ENCODE data around the gene AK8. TPM values are rescaled to one million over a fixed set of nuclear protein-coding genes. Genes with fewer than 3 reads are reported as not detected.

The AK8 gene
- total RNA-seq, 1 experiment from 2014 or later, result 1.9 TPM

DNA sequence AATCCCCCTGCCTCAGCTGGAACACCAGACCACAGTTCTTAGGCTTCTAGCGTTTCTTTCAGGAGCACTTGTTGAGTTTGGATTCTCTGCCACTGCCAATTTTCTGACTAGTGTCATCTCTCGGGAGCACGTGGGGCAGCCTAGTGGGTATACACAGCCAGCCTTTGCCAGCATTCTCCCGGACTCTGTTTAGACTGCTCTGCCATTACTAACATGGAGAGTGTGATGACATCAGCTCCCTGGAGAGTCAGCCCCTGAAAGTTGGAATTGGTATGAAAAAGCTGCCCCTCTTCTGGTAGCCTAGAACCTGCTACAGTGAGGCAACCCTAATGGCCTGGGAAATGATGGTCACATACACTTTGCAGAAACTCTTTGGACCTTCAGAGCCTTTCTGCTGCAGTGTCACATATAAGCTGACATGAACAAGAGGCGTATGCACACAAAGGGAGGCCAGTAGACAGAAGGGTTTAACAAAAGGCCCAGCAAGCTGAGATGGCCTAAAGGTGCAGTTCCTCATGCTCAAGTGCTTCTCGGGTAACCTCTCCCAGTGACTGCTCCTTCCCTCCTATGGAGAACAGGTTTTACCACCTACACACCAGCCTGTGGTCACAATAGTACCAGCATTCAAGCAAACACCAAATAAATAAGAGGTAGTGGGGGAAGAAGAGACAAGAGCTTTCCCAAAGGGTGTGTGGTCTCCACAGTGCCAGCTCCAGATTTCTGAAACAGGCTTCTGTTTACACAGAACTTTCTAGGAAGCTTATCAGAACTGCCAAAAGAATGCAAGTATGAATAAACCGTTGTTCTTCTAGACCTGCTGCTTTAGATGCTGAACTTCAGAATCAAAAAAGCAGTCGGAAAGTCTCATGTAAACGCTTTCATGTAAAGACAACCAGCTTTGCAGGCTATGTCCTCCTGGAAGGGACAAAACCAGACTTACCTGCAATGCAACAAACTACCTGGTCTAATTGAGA is 17.1 kb upstream of the AK8 start:
- no peaks in the 10 kb centered on the region for H3K27me3 ChIP-seq
- H3K36me3 ChIP-seq, result peaks cover 31% of the 10 kb centered on the region
- peak; percentile 11 for DNase-seq

DNA sequence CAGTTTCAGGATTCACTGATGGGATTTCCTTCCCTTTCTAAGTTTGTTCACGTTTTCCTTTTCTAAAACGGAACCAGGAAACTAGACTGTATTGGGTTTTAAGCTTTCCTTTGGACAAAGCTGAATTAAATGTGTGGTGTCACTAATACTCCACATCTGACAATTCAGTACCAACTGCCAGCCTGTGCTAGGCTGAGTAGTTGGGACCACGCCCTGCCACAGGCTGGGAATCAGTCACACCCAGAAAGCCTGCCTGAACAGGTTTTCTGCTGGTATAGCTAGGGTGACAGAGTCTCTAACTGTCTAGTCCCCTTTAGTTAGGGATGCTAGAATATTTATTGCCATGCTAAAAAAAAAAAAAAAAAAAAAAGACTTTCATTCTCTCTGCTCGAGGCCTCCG is 16.3 kb upstream of the AK8 start:
- H3K4me3 ChIP-seq, result no peak overlapping the region
- H3K36me3 ChIP-seq, result peaks cover 26% of the 10 kb centered on the region
- DNase-seq, result no peak
- no peaks in the 10 kb centered on the region for H3K27me3 ChIP-seq
- H3K9me3 ChIP-seq, result no peaks in the 10 kb centered on the region

More for the DNA sequence above, 17.1 kb upstream of the AK8 start:
- no peak overlapping the region for H3K4me3 ChIP-seq
- H3K9me3 ChIP-seq, result no peaks in the 10 kb centered on the region

DNA sequence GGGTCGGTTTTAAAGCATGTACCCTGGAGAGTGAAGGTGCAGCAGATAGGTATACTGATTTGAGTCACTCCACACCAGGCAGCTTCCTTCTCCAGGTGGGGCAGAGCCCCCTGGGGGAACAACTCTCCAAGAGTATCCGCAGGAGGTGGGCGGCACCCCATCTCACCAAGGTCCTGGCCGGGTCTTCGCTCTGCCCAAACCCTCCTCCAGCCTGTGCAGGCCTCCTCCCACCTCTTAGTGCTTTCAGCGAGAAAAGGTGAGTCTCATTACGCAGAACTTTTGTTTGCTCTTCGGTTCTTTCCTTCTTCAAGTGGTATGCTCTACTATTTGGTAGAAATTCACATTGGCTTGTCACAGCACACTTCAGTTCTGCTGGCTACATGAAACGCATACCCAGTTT is 14.3 kb upstream of the AK8 start:
- H3K9me3 ChIP-seq, result no peaks in the 10 kb centered on the region
- H3K4me3 ChIP-seq, result no peak overlapping the region
- H3K36me3 ChIP-seq, result peaks cover 17% of the 10 kb centered on the region
- no peak for DNase-seq
- H3K27me3 ChIP-seq, result no peaks in the 10 kb centered on the region

DNA sequence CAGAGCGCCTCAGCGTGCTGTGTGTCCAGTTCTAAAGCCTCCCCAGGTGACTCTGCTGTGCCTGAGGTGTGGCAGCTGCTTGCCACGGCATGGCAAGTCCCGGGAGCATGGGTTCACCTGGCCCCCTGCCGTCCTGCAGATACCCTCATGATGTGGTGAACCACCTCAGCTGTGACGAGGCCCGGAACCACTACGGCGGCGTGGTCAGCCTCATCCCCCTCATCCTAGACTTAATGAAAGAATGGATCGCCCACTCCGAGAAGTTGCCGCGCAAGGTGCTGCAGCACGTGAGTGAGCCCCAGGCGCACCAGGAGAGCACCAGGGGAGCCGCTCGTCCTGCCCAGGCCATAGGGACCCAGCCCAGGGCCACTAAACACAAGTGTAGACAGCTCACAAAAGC is 10.1 kb upstream of the AK8 start:
- no peak overlapping the region for H3K4me3 ChIP-seq
- H3K9me3 ChIP-seq, result no peaks in the 10 kb centered on the region
- H3K36me3 ChIP-seq, result no peaks in the 10 kb centered on the region
- no peak for DNase-seq
- H3K27me3 ChIP-seq, result no peaks in the 10 kb centered on the region

DNA sequence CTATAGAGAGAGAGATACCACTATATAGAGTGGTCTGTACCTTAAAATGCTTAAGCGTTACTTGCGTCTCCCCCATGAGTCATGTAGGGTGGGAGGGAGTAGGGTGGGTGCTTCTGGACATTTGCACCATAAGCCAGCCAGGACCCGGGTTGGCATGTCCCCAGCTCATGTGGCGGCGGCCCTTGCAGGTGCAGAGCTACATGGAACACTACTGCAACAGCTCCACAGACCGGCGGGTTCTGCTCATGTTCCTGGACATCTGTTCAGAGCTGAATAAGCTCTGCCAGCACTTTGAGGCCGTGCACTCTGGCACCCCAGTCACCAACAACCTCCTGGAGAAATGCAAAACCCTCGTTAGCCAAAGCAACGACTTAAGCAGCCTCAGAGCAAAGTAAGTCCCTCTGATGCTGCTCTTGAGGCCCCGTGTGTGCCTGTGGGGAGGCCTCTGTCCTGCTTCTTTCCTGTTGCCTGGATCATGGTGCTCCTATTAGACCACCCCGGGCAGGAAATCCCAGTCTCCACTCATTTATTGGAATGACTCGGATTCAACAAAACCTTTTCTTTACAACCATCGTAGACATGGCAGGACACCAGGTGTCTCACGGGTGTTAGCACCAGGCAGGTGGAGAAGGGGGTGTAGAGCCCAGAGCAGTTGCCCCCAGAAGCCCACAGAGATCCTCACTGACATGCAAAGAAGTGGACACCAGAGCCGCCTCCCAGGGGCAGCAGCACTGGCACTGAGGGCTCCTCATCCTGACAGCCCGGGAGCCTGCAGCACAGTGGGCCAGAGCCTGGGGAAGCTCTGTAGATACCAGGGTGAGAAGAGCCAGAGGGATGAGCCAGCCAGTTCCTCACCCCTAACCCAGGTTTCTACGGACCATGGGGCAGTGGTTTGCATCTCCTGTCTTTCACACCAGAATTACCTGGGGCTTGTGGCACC is 9.4 kb upstream of the AK8 start:
- H3K36me3 ChIP-seq, result no peaks in the 10 kb centered on the region
- H3K27me3 ChIP-seq, result no peaks in the 10 kb centered on the region
- no peak overlapping the region for H3K4me3 ChIP-seq
- DNase-seq, result no peak
- H3K9me3 ChIP-seq, result no peaks in the 10 kb centered on the region

DNA sequence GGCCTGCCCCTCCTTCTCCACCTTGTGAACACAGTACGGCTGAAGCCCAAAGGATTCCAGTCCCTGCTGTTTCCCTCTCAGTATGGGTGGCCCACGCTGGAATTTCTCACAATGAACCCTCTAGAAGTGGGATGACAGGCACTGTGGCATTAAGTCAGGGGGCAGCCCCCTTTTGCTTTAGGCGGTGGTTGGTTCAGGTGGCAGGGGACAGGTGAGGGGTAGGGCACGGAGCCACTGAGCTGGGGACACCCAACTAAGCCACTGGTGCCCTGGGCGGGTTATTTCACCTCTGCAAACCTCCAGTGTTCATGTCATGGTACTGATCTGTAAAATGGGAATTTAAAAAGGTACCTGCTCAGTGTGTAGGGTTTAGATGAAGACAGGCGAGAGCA is 8.2 kb upstream of the AK8 start:
- DNase-seq, result no peak

DNA sequence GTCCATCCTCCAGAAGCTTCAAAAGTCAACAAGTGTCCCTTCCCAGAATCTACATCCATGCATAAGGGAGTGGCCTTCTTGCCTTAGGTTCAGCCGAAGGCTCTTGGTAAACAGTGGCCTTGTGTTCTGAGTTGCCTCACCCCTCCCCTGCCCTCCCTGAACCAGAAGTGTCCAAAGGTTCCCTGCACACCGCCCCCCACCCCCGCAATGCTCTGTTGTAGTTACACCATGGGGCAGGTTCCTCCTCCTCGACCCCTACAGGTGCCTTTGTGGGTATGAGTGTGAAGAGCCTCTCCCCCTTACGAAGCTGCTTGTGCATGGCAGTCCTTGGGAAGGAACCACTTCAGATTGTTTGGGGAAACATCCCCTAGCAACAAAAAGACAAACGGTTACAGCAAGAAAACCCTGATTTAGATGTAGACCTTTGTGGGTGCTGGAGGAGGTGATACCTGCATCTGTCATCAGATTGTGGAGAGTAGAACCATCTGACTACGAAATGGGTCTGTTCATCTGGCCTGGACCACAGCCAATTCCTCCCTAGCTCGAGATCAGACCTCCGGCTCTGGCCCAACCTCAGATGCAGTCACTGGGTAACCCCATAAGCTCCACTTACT is 7.7 kb upstream of the AK8 start:
- no peak overlapping the region for H3K4me3 ChIP-seq
- H3K27me3 ChIP-seq, result no peaks in the 10 kb centered on the region
- no peak for DNase-seq

More for the DNA sequence above, 8.2 kb upstream of the AK8 start:
- Histone ChIP-seq H3K27me3 (no peaks in the 10 kb centered on the region), H3K36me3 (no peaks in the 10 kb centered on the region), H3K9me3 (no peaks in the 10 kb centered on the region), H3K4me3 (no peak overlapping the region)

DNA sequence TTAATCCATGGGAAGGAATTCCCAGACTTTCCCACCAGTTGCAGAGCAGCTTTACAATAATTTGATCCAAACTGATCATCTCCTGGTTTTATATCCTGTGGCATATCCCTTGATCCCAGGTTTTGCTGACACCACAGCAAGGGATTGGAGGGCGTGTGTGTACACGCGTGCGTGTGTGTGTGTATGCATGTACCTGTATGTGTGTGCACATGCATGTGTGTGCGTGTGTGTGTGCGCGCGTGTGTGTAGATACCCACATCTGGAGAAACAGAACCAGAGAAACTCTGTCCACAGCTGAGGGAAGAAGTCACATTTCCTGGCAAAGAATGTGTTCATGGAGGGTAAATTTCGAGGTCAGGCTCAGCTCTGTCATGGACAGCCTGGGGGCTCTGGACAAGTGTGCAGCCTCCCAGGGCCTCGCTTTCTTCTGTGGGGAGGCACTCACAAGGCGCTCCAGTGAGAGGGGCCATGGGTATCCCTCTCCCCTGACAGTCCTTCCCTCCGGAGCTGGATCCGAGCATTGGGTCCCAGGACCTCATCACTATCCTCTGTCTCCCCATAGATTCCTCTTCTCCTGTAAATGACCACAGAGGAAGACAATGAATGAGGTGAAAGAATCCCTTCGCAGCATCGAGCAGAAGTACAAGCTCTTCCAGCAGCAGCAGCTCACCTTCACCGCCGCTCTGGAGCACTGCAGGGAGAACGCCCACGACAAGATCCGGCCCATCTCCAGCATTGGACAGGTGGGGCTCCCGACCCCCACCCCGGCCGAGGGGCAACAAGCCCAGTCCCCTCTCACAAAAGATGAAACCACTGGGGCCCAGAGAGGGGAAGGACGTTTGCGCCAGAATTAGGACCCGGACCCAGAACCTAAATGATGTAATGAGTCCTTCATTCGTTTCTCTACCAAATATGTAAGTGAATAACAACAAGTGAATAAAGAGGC is 5.5 kb upstream of the AK8 start:
- no peaks in the 10 kb centered on the region for H3K27me3 ChIP-seq
- H3K4me3 ChIP-seq, result no peak overlapping the region
- no peaks in the 10 kb centered on the region for H3K36me3 ChIP-seq
- no peak for DNase-seq
- no peaks in the 10 kb centered on the region for H3K9me3 ChIP-seq

More for the DNA sequence above, 7.7 kb upstream of the AK8 start:
- Histone ChIP-seq H3K36me3 (no peaks in the 10 kb centered on the region), H3K9me3 (no peaks in the 10 kb centered on the region)

DNA sequence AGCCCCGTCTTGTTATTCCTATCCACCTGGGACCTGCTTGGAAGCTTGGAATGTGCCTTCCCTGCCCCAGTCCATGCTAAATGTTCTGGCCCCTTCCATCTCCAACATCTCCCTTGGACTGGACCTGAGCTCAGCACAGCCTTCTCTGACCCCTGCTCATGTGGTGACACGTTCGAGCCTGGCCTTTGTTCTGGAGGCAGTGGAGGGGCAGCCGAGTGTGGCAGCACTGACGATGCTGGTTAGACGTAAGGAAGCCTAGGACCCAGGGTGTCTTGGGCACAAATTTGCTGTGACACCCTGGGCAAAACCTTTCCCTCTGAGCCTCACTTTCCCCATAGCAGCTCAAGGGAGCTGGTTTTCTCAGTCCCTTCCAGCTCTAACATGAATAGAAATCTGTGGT is 4.5 kb upstream of the AK8 start:
- no peak for DNase-seq
- Histone ChIP-seq H3K9me3 (no peaks in the 10 kb centered on the region), H3K4me3 (no peak overlapping the region), H3K36me3 (no peaks in the 10 kb centered on the region), H3K27me3 (no peaks in the 10 kb centered on the region)

DNA sequence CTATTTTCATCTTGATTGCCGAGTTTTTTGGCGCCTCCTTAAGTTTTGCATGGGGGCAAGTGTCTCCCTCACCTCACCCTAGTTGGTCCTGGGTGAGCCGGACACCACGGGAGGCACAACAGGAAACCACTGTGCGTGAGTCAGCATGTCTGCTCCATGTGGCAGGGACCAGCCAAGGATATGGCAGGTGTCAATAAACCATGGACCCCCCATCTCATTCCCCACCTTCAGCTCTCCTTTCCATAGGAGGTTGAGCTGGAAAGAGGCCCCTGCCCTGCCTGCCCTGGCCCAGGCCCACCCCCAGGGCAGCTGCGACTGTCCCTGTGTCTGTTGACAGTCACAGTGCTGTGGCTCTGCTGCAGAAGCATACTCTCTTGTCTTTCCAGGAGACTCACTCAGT is 3.7 kb upstream of the AK8 start:
- DNase-seq, result no peak
- Histone ChIP-seq H3K9me3 (no peaks in the 10 kb centered on the region), H3K4me3 (no peak overlapping the region), H3K36me3 (no peaks in the 10 kb centered on the region), H3K27me3 (no peaks in the 10 kb centered on the region)

DNA sequence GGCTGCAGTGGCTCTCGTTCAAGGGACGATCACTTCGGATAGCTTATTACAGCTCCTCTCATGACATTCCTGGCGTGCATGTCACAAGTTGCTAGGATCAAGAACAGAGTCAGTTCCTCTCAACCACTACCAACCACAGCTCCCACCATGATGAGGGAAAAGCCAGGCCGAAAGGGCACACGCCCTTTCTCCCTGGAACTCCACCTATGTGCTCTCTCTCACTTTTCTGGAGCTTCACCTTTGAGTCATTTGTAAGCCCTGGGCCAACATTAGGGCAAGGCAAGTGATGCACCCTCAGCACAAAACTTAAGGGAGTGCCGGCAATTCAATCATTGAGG is 2.2 kb upstream of the AK8 start:
- Histone ChIP-seq H3K4me3 (no peak overlapping the region), H3K27me3 (no peaks in the 10 kb centered on the region), H3K9me3 (no peaks in the 10 kb centered on the region), H3K36me3 (no peaks in the 10 kb centered on the region)
- DNase-seq, result no peak

DNA sequence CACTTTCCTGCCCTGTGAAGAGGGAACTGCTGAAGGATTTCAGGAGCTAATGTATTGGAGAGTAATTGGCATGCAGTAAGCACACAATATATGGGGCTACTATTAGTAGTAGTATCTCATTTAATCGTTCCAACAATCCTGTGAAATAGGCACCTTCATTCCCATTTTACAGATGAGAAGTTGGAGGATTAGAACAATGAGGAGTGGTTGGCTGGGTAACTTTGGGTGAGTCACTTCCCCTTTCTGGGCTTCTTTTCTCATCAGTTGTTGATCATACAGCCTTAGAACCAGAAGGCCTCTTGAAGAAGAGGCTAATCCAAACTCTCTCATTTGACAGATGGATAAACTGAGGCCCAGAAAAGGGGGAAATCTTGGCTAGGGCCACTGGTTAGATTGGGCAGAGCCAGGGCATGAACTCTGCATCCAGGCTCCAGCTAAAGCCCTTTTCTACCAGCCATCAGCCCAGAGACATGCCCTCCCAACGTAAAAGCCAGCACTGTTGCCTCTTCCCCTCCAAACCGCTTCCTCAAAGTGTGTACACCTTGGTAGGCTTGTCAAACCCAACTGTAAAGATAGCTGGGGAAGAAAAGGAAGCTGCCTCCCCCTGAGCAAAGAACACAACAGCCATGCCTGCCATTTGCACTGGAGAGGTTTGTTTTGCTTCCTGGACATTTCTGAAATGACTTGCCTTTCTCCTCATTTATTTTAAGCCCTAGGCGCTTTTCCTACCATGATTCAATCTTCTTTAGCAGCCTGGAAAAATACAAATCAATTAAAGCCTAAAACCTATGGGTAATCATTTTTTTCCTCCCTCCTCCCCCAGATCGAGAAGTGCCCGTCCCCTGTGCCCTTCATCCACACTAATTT is 1.6 kb upstream of the AK8 start:
- Histone ChIP-seq H3K9me3 (no peaks in the 10 kb centered on the region), H3K27me3 (no peaks in the 10 kb centered on the region), H3K4me3 (no peak overlapping the region), H3K36me3 (no peaks in the 10 kb centered on the region)
- no peak for DNase-seq

DNA sequence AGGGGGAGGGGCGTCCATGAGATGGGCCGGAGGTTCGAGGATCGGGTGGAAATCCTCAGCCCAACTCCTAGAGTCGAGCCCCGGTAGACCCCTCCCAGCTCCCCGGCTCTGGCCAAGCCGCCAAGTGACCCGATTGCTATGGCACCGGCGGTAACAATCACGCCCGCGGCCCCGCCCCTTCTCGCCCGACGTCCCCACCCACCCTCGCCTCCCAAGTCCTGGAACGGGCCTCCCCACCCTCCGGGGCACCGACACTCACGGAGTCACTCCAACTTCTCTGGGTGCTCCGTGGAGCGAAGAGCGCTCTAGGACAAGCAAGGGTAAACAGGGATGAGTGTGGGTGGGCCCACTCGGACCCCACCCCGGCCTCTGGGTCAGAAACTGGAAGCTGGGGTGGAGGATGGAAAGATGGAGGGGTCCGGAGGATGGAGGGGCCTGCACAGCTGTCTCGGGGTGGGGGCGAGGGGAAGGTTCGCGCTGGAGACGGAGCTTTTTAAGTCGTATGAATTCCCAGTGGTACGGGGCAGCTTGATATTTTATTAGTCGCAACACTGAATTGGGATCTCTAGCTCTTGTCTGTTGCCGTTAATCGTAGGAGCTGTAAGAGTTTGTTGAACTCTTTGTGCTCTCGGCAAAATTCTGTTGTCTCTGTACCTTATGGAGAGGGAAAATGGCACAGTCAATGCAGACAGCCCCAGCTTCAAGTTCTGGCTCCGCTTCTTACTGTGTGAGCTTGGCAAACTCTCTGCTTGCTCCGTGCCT is 792 bp upstream of the AK8 start, which contains the start of gene SPACA9:
Gene SPACA9 (plus strand): TSS at position 204 of the 762 bp plus-strand sequence. CDS start 5,050 bp downstream, outside the sequence.
- no peaks in the 10 kb centered on the region for H3K9me3 ChIP-seq
- no peaks in the 10 kb centered on the region for H3K36me3 ChIP-seq
- DNase-seq, result peak; percentile 60
- H3K4me3 ChIP-seq, result peak within 1 kb of the TSS; percentile 98
- no peaks in the 10 kb centered on the region for H3K27me3 ChIP-seq

DNA sequence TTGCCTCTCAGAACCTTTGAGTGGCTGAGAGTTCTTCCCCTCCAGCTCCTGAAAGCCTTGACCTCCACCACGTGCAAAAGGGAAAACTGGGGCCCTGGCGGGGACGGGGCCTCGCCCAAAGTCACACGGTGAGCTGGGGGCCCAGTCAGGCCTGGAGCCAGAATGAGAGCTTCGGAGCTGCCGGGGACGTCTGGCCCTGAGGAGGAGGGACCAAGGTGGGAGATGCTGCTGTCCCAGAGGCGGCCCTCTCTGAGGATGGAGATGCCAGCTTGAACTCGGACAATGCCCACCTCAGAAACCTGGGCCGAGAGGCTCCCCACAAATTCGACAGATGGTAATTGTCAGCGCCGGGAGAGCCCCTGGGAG is 643 bp downstream of the AK8 start:
- Histone ChIP-seq H3K36me3 (no peaks in the 10 kb centered on the region), H3K27me3 (no peaks in the 10 kb centered on the region), H3K4me3 (peak overlapping the region; percentile 98), H3K9me3 (no peaks in the 10 kb centered on the region)
- no peak for DNase-seq

DNA sequence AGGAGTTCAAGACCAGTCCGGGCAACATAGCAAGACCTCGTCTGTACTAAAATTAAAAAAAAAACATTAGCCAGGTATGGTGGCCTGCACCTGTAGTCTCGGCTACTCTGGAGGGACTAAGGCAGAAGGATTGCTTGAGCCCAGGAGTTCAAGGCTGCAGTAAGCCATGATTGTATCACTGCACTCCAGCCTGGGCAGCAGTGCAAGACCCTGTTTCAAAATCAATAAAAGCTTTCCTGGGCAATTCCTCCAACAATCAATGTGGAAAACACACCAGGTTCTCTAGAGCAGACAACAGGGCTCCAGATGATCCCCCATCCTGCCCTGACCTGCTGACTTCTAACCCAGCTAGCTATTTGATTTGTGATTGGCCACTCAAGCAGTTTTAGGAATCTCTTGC is 1.2 kb downstream of the AK8 start:
- Histone ChIP-seq H3K36me3 (no peaks in the 10 kb centered on the region), H3K27me3 (no peaks in the 10 kb centered on the region), H3K9me3 (no peaks in the 10 kb centered on the region), H3K4me3 (no peak overlapping the region)
- DNase-seq, result no peak

Measured in MG63 (cell line).